Measurements from ENCODE around the gene ABCF2. TPM values are rescaled to one million over a fixed set of nuclear protein-coding genes. Genes with fewer than 3 reads are reported as not detected.

The ABCF2 gene
- total and polyA plus RNA-seq, 7 experiments from 2014 or later: 17.2 to 47.5 (median 27.7) TPM

DNA sequence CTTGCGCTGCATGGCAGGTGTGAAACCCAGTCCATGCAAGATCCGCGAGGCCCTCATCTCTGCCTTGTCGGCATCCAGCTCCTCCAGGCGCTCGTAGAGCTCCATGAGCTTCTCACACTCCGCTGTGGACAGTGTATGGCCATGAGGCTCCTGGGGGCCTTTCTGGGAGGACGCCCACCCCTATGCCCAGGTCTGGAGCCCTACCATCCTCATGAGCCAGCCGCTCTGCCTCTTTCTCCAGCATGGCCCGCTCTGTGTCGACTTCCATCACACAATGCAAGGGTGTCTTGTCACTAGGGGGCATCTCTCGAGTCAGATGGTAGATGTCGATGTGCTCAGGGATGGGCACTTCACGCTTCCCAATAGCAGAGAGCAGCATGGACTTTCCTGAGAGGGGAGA lies 3.3 kb downstream of the ABCF2 start:
- Histone ChIP-seq H3K4me3 (ENCODE audit: low read length) (no peak overlapping the region), H3K4me1 (ENCODE audit: control insufficient read depth in 2 of 2, insufficient read depth in 2 of 2, low read length in 2 of 2) (peaks cover 9 to 20% of the 10 kb centered on the region in 2 donors), H3K27ac (ENCODE audit: low read depth, low read length) (no peak overlapping the region), H3K9me3 (ENCODE audit: control insufficient read depth in 2 of 3, low read length in 3 of 3) (no peaks in the 10 kb centered on the region), H3K27me3 (ENCODE audit: control insufficient read depth in 2 of 2, insufficient read depth in 2 of 2, low read length in 2 of 2) (no peaks in the 10 kb centered on the region), H3K36me3 (ENCODE audit: control insufficient read depth in 2 of 3, insufficient read depth in 3 of 3, low read length in 3 of 3) (peaks cover 15 to 60% (median 18%) of the 10 kb centered on the region in 3 experiments)
- H3K4me1 Mint-ChIP-seq: peaks cover 29 to 45% (median 39%) of the 10 kb centered on the region in 7 donors
- intact Hi-C loops (cut with micrococcal nuclease): loop anchor here in 1 of 2 donors (10.0 kb wide), 2 partner anchors 819 to 1959 kb away; partner anchors contain the start of gene ZNF783
- ATAC-seq (no peak), DNase-seq (no peak)
- no peak overlapping the region for H3K27ac Mint-ChIP-seq
- POLR2A ChIA-PET: no interaction called here
- no peaks in the 10 kb centered on the region for H3K27me3 Mint-ChIP-seq
- peaks cover 14 to 51% (median 20%) of the 10 kb centered on the region in 5 donors for H3K36me3 Mint-ChIP-seq
- CTCF ChIA-PET: no interaction called here
- peak overlapping the region in 1 of 10 donors; percentile 37 for H3K4me3 Mint-ChIP-seq
- H3K9me3 Mint-ChIP-seq: no peaks in the 10 kb centered on the region

DNA sequence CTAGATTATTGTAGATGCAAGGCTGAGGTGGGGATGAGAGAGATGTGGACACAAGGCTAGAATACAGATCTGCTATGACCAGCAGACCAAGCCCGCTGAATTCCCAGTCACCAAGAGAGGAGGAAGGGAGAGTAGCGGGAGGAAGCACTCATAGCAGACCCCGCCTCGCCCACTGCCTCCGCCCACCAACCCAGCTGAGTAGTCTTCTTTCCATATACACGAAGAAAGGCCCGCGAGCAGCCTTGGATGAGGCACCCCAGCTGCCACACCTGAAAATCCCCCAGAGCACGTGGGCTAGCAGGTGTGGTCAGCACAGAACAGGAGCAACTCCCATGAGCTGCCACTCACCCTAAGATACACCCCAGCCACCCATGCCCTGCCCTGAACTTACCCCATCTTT lies 8.8 kb downstream of the ABCF2 start:
- Histone ChIP-seq H3K9me3 (ENCODE audit: control insufficient read depth in 2 of 3, low read length in 3 of 3) (no peaks in the 10 kb centered on the region), H3K27me3 (ENCODE audit: control insufficient read depth in 2 of 2, insufficient read depth in 2 of 2, low read length in 2 of 2) (no peaks in the 10 kb centered on the region), H3K36me3 (ENCODE audit: control insufficient read depth in 2 of 3, insufficient read depth in 3 of 3, low read length in 3 of 3) (peaks cover 19 to 96% (median 29%) of the 10 kb centered on the region in 3 experiments), H3K27ac (ENCODE audit: low read depth, low read length) (no peak overlapping the region), H3K4me3 (ENCODE audit: low read length) (no peak overlapping the region), H3K4me1 (ENCODE audit: control insufficient read depth in 2 of 2, insufficient read depth in 2 of 2, low read length in 2 of 2) (no peaks in the 10 kb centered on the region)
- no peak overlapping the region for H3K4me3 Mint-ChIP-seq
- intact Hi-C loops (cut with micrococcal nuclease): no loop called here
- peaks cover 0 to 8% (median 0%) of the 10 kb centered on the region in 7 donors for H3K4me1 Mint-ChIP-seq
- CTCF ChIA-PET: no interaction called here
- POLR2A ChIA-PET: no interaction called here
- H3K36me3 Mint-ChIP-seq: peaks cover 26 to 60% (median 35%) of the 10 kb centered on the region in 5 donors
- H3K9me3 Mint-ChIP-seq: no peaks in the 10 kb centered on the region
- peak overlapping the region in 1 of 9 donors; percentile 31 for H3K27ac Mint-ChIP-seq
- H3K27me3 Mint-ChIP-seq: no peaks in the 10 kb centered on the region
- ATAC-seq (no peak), DNase-seq (no peak)

DNA sequence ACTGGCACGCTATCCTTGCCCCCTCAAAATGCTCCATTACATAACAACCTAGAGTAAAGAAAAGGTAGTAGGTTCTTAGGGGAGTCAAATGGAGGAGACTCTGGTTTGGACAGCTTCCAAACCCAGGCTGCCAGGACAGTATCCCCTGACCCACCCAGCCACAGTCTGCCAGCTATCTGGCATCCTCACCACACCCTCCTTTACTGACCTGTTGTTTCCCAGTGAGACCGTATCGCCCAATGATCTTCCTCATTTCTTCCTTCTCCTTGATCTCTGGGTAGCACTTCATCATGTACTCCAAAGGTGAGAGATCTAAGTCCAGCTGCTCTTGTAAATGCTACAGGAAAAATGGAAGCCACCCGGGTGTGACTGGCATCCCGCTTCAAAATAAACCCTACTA lies 11.6 kb downstream of the ABCF2 start:
- ChIA-PET CTCF (no interaction called here), POLR2A (no interaction called here)
- no peaks in the 10 kb centered on the region for H3K27me3 ChIP-seq (ENCODE audit: control insufficient read depth in 2 of 2, insufficient read depth in 2 of 2, low read length in 2 of 2)
- H3K9me3 Mint-ChIP-seq: no peaks in the 10 kb centered on the region
- no peaks in the 10 kb centered on the region for H3K9me3 ChIP-seq (ENCODE audit: control insufficient read depth in 2 of 3, low read length in 3 of 3)
- H3K4me1 ChIP-seq (ENCODE audit: control insufficient read depth in 2 of 2, insufficient read depth in 2 of 2, low read length in 2 of 2): no peaks in the 10 kb centered on the region
- H3K4me1 Mint-ChIP-seq: peaks cover 0 to 5% (median 0%) of the 10 kb centered on the region in 7 donors
- no peak overlapping the region for H3K4me3 ChIP-seq (ENCODE audit: low read length)
- no peak overlapping the region for H3K27ac Mint-ChIP-seq
- peaks cover 26 to 46% (median 28%) of the 10 kb centered on the region in 5 donors for H3K36me3 Mint-ChIP-seq
- no peak overlapping the region for H3K4me3 Mint-ChIP-seq
- H3K27me3 Mint-ChIP-seq: no peaks in the 10 kb centered on the region
- H3K27ac ChIP-seq (ENCODE audit: low read depth, low read length): no peak overlapping the region
- H3K36me3 ChIP-seq (ENCODE audit: control insufficient read depth in 2 of 3, insufficient read depth in 3 of 3, low read length in 3 of 3): peaks cover 10 to 83% (median 19%) of the 10 kb centered on the region in 3 experiments
- ATAC-seq: no peak
- no peak for DNase-seq
- intact Hi-C loops (cut with micrococcal nuclease): no loop called here

DNA sequence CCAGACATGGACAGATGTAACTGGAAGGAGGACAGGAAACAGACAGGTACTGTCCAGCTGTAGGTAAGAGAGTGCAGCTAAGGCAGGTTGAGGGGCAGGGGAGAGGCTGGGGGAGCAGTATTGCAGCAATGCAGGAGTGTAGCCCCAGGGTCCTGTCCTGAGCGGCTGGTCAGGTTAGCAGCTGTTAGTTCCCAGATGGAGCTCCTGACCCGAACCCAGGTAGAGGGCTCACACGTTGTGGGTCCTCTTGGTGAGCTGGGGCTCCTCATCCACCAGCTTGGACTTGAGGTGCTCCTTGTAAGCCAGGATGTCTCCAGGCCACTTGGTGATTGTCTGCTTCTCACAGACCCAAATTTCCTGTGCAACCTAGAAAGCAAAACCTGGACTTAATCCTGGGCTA lies 13.2 kb downstream of the ABCF2 start:
- ChIA-PET POLR2A (no interaction called here), CTCF (interaction anchor here (0.6 to 0.8 kb wide), 2 partner anchors 103 to 167 kb away, joined by 3 read pairs; no protein-coding TSS in a partner anchor)
- no peak for ATAC-seq
- no peak overlapping the region for H3K27ac ChIP-seq (ENCODE audit: low read depth, low read length)
- no peaks in the 10 kb centered on the region for H3K9me3 Mint-ChIP-seq
- no peaks in the 10 kb centered on the region for H3K27me3 ChIP-seq (ENCODE audit: control insufficient read depth in 2 of 2, insufficient read depth in 2 of 2, low read length in 2 of 2)
- H3K4me1 Mint-ChIP-seq: peaks cover 0 to 5% (median 0%) of the 10 kb centered on the region in 7 donors
- no peak for DNase-seq
- H3K4me1 ChIP-seq (ENCODE audit: control insufficient read depth in 2 of 2, insufficient read depth in 2 of 2, low read length in 2 of 2): no peaks in the 10 kb centered on the region
- H3K9me3 ChIP-seq (ENCODE audit: control insufficient read depth in 2 of 3, low read length in 3 of 3): no peaks in the 10 kb centered on the region
- no peaks in the 10 kb centered on the region for H3K27me3 Mint-ChIP-seq
- no peak overlapping the region for H3K4me3 ChIP-seq (ENCODE audit: low read length)
- H3K36me3 Mint-ChIP-seq: peaks cover 22 to 37% (median 25%) of the 10 kb centered on the region in 5 donors
- intact Hi-C loops (cut with micrococcal nuclease): no loop called here
- no peak overlapping the region for H3K27ac Mint-ChIP-seq
- no peak overlapping the region for H3K4me3 Mint-ChIP-seq
- peaks cover 4 to 68% (median 12%) of the 10 kb centered on the region in 3 experiments for H3K36me3 ChIP-seq (ENCODE audit: control insufficient read depth in 2 of 3, insufficient read depth in 3 of 3, low read length in 3 of 3)

DNA sequence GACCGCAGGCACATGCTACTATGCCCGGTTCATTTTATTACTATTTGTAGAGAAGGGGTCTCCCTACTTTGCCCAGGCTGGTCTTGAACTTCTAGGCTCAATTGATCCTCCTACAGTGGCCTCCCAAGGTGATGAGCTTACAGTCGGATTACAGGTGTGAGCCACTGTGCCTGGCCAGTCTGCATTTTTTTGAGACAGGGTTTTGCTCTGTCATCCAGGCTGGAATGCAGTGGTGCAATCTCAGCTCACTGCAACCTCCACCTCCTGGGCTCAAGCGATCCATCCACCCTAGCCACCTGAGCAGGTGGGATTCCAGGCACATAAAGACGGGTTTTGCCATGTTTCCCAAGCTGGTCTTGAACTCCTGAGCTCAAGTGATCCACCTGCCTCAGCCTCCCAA lies 14.4 kb downstream of the ABCF2 start:
- POLR2A ChIA-PET: no interaction called here
- intact Hi-C loops (cut with micrococcal nuclease): no loop called here
- CTCF ChIA-PET: no interaction called here

DNA sequence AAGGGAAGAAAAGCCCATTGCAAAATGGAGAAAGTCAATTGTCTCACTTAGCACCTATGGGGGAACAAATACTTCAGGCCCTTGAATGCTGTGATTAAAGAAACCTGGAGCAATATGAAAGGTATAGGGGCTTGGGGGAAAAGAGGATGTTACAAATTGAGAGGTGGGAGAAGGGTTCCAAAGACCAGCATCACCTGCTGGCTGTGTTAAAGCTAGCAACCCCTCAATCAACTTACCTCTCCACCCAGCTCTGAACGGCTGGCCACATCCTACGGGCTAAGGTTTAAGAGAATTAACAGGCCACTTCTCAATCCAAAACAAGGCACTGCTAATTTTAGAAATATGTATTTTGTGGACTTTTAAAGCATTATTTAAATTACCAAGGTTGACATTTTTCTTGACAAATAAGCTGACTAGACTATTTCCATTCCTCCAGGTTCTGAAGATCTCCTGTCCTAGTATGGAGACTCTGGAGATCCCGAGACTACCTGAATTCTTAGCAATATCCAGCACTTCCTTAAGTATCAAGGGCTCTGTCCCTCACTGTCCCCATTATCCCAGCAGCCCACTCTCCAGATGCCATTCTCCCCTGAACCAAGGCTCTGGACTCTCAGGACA lies 15.7 kb downstream of the ABCF2 start:
- Mint-ChIP-seq H3K4me1 (peaks cover 16 to 23% (median 19%) of the 10 kb centered on the region in 7 donors), H3K27ac (peak overlapping the region in 1 of 9 donors; percentile 26), H3K9me3 (no peaks in the 10 kb centered on the region), H3K36me3 (peaks cover 11 to 25% (median 17%) of the 10 kb centered on the region in 5 donors), H3K4me3 (no peak overlapping the region), H3K27me3 (peaks cover 0 to 2% (median 0%) of the 10 kb centered on the region in 5 donors)
- no peaks in the 10 kb centered on the region for H3K27me3 ChIP-seq (ENCODE audit: control insufficient read depth in 2 of 2, insufficient read depth in 2 of 2, low read length in 2 of 2)
- ATAC-seq (no peak), DNase-seq (no peak)
- no peak overlapping the region for H3K4me3 ChIP-seq (ENCODE audit: low read length)
- ChIA-PET CTCF (no interaction called here), POLR2A (no interaction called here)
- peaks cover 15 to 17% of the 10 kb centered on the region in 2 donors for H3K4me1 ChIP-seq (ENCODE audit: control insufficient read depth in 2 of 2, insufficient read depth in 2 of 2, low read length in 2 of 2)
- no peaks in the 10 kb centered on the region for H3K9me3 ChIP-seq (ENCODE audit: control insufficient read depth in 2 of 3, low read length in 3 of 3)
- intact Hi-C loops (cut with micrococcal nuclease): no loop called here
- H3K27ac ChIP-seq (ENCODE audit: low read depth, low read length): no peak overlapping the region
- H3K36me3 ChIP-seq (ENCODE audit: control insufficient read depth in 2 of 3, insufficient read depth in 3 of 3, low read length in 3 of 3): peaks cover 0 to 42% (median 4%) of the 10 kb centered on the region in 3 experiments

More for the DNA sequence above, 14.4 kb downstream of the ABCF2 start:
- no peak for ATAC-seq
- no peaks in the 10 kb centered on the region for H3K27me3 Mint-ChIP-seq
- no peak overlapping the region for H3K27ac Mint-ChIP-seq
- Histone ChIP-seq H3K27me3 (ENCODE audit: control insufficient read depth in 2 of 2, insufficient read depth in 2 of 2, low read length in 2 of 2) (no peaks in the 10 kb centered on the region), H3K36me3 (ENCODE audit: control insufficient read depth in 2 of 3, insufficient read depth in 3 of 3, low read length in 3 of 3) (peaks cover 4 to 56% (median 5%) of the 10 kb centered on the region in 3 experiments), H3K9me3 (ENCODE audit: control insufficient read depth in 2 of 3, low read length in 3 of 3) (no peaks in the 10 kb centered on the region), H3K4me1 (ENCODE audit: control insufficient read depth in 2 of 2, insufficient read depth in 2 of 2, low read length in 2 of 2) (peaks cover 4 to 6% of the 10 kb centered on the region in 2 donors), H3K27ac (ENCODE audit: low read depth, low read length) (no peak overlapping the region), H3K4me3 (ENCODE audit: low read length) (no peak overlapping the region)
- no peak overlapping the region for H3K4me3 Mint-ChIP-seq
- no peaks in the 10 kb centered on the region for H3K9me3 Mint-ChIP-seq
- no peak for DNase-seq
- peaks cover 11 to 25% (median 17%) of the 10 kb centered on the region in 5 donors for H3K36me3 Mint-ChIP-seq
- H3K4me1 Mint-ChIP-seq: peaks cover 3 to 10% (median 7%) of the 10 kb centered on the region in 7 donors

All from naive thymus-derived CD4-positive, alpha-beta T cell (primary cell).